K562 (cell line): ENCODE measurements around the gene NFYC.

Source experiments
- ARNT ChIP-seq, 2 experiments: fragments of 450-650 bp; IDR thresholded peaks; 2 replicates each; pipeline ENCODE4 v1.6.1; 2016; ENCODE audit warnings: mild to moderate bottlenecking in 1 of 2
- BCL6 ChIP-seq: fragments of 250-450 bp; sonication (Bioruptor Pico); IDR thresholded peaks from 2 replicates; pipeline ENCODE4 v1.4.0; 2020
- CBFB ChIP-seq: sonication (generic); formaldehyde crosslinking; IDR thresholded peaks from 2 replicates; pipeline ENCODE4 v1.4.0; 2020; ENCODE audit warnings: mild to moderate bottlenecking, missing genetic modification reagents
- CBX2 ChIP-seq: fragments of 200-600 bp; sonication (generic); IDR thresholded peaks from one replicate; pipeline ENCODE4 v1.6.1; 2012; ENCODE audit warnings: mild to moderate bottlenecking, low read length, inconsistent platforms; ENCODE audit not compliant: insufficient read depth, poor library complexity, severe bottlenecking
- POLR2A ChIP-seq: fragments of 450-650 bp; conservative IDR thresholded peaks from 2 replicates; pipeline ENCODE4 v1.6.1; 2016
- POLR2AphosphoS5 ChIP-seq: IDR thresholded peaks from 2 replicates; pipeline ENCODE4 v1.6.1; 2011; ENCODE audit warnings: mild to moderate bottlenecking, low read depth, low read length, moderate library complexity; ENCODE audit not compliant: control insufficient read depth, insufficient read depth
- TAF1 ChIP-seq: IDR thresholded peaks from 2 replicates; pipeline ENCODE4 v1.6.1; 2011; ENCODE audit warnings: mild to moderate bottlenecking, low read length, moderate library complexity; ENCODE audit not compliant: insufficient read depth, control insufficient read depth, severe bottlenecking; ENCODE audit errors: extremely low read depth
- ZNF174 ChIP-seq: fragments of 250-450 bp; sonication (Bioruptor Pico); IDR thresholded peaks from 2 replicates; pipeline ENCODE4 v1.4.0; 2020; ENCODE audit warnings: mild to moderate bottlenecking

- TF ChIP-seq CBX2 (no peak), BCL6 (no peak), POLR2A (no peak), ARNT (IDR thresholded peaks at IDR 0.05) (no peak), TAF1 (no peak), POLR2AphosphoS5 (no peak), CBFB (CRISPR knock-in tag) (no peak), ZNF174 (CRISPR knock-in tag) (no peak)
Measured at GRCh38 chr1:40802742-40803113, 111.2 kb downstream of the NFYC start.
